Hepatocyte (in vitro differentiated cells): ENCODE measurements around the gene MRPS30. TPM values are rescaled to one million over a fixed set of nuclear protein-coding genes. Genes with fewer than 3 reads are reported as not detected.

Experiments
- DNase-seq: peaks from one replicate; pipeline ENCODE4 v3.0.0-alpha.2; 2016; ENCODE audit warnings: low spot score
- H2AFZ ChIP-seq: fragments of 200-600 bp; sonication (generic); 2 replicates; pipeline ENCODE4 v1.6.0; 2016; ENCODE audit warnings: antibody characterized with exemption, mild to moderate bottlenecking
- H3K27ac ChIP-seq: fragments of 200-600 bp; sonication (generic); 2 replicates; pipeline ENCODE4 v1.5.1; 2016; ENCODE audit warnings: mild to moderate bottlenecking
- H3K27me3 ChIP-seq: fragments of 200-600 bp; sonication (generic); 2 replicates; pipeline ENCODE4 v1.6.1; 2016
- H3K36me3 ChIP-seq: fragments of 200-600 bp; sonication (generic); replicated peaks from 2 replicates; pipeline ENCODE4 v1.5.1; 2016; ENCODE audit warnings: low read depth; ENCODE audit not compliant: insufficient read depth
- H3K4me1 ChIP-seq: fragments of 200-600 bp; sonication (generic); 2 replicates; pipeline ENCODE4 v1.5.1; 2016; ENCODE audit warnings: mild to moderate bottlenecking, moderate library complexity; ENCODE audit not compliant: insufficient read depth
- H3K4me2 ChIP-seq: fragments of 200-600 bp; sonication (generic); 2 replicates; pipeline ENCODE4 v1.6.0; 2016
- H3K4me3 ChIP-seq: fragments of 200-600 bp; sonication (generic); 2 replicates; pipeline ENCODE4 v1.5.1; 2016; ENCODE audit warnings: mild to moderate bottlenecking
- H3K79me2 ChIP-seq: fragments of 200-600 bp; sonication (generic); 2 replicates; pipeline ENCODE4 v1.6.0; 2017; ENCODE audit warnings: mild to moderate bottlenecking
- H3K9me2 ChIP-seq: fragments of 200-600 bp; sonication (generic); replicated peaks from 2 replicates; pipeline ENCODE4 v1.6.0; 2017; ENCODE audit warnings: mild to moderate bottlenecking; ENCODE audit not compliant: insufficient read depth
- H3K9me3 ChIP-seq: fragments of 200-600 bp; sonication (generic); 2 replicates; pipeline ENCODE4 v1.5.1; 2016; ENCODE audit warnings: low read depth, mild to moderate bottlenecking
- H4K20me1 ChIP-seq: fragments of 200-600 bp; sonication (generic); 2 replicates; pipeline ENCODE4 v1.6.0; 2016; ENCODE audit warnings: mild to moderate bottlenecking; ENCODE audit not compliant: insufficient read depth, poor library complexity, severe bottlenecking
- EZH2 ChIP-seq: fragments of 200-600 bp; sonication (generic); IDR thresholded peaks from 2 replicates; pipeline ENCODE4 v1.6.1; 2016; ENCODE audit warnings: antibody characterized with exemption, mild to moderate bottlenecking, borderline replicate concordance
- EZH2phosphoT487 ChIP-seq: fragments of 200-600 bp; sonication (generic); IDR thresholded peaks from one replicate; pipeline ENCODE4 v1.6.1; 2018; ENCODE audit warnings: antibody characterized with exemption, mild to moderate bottlenecking, low read depth, moderate library complexity; ENCODE audit not compliant: unreplicated experiment, severe bottlenecking
- WGBS: methylation state at CpG from one replicate; pipeline ENCODE4 v1.1.6; 2016; ENCODE audit warnings: low lambda C conversion rate; ENCODE audit errors: missing lambda C conversion rate; 5-methylcytosine and 5-hydroxymethylcytosine counted together
- polyA plus RNA-seq: library from polyadenylated mRNA; unstranded; fragments of >200 nt; fragmentation: Nextera tagmentation; extraction: Ambion mirVana; gene quantifications from 2 replicates; pipeline ENCODE4 v1.2.1, GENCODE V29; 2016
- total RNA-seq: library from RNA; depleted of rRNA; stranded (reverse); fragments of >200 nt; gene quantifications from 2 replicates; pipeline ENCODE4 v1.2.3, GENCODE V29; 2014
- TF ChIP-seq, protein P1 (sequence below): fragments of 200-600 bp; sonication (generic); IDR thresholded peaks from 2 replicates; pipeline ENCODE4 v1.5.1; 2016; ENCODE audit warnings: antibody characterized with exemption, mild to moderate bottlenecking; ENCODE audit not compliant: poor library complexity

Gene MRPS30
- total and polyA plus RNA-seq, 2 experiments from 2014 or later: 27.5 to 71.2 TPM

DNA sequence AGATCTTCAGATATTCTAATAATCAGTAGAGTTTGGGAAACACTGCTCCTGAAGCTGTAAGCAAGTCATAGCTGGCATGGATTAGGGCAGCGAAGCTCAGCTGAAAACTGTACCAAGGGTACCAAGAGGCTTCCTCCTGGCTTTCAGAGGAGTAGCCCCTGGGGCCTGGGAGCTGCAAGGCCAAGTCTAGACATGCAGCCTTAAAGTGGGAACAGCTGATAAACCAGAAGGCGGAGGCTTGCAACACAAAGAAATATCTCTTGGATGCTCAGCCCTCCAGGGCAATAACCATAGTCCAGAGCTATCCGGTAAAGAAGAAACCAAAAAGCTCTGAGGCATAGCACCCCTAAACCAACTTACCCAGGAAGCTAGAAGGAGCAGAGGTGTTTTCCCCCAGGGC, 51.5 kb downstream of the MRPS30 start:
- WGBS: 91% methylated on average over 3 of the region's 3 CpGs
- Histone ChIP-seq H3K27ac (no peak overlapping the region), H3K9me2 (no peaks in the 10 kb centered on the region), H2AFZ (no peak overlapping the region), H3K79me2 (no peaks in the 10 kb centered on the region), H3K4me1 (no peaks in the 10 kb centered on the region), H4K20me1 (no peaks in the 10 kb centered on the region), H3K4me3 (no peak overlapping the region), H3K36me3 (no peaks in the 10 kb centered on the region), H3K9me3 (no peaks in the 10 kb centered on the region), H3K27me3 (no peaks in the 10 kb centered on the region), H3K4me2 (no peak overlapping the region)
- TF ChIP-seq, protein P1, sequence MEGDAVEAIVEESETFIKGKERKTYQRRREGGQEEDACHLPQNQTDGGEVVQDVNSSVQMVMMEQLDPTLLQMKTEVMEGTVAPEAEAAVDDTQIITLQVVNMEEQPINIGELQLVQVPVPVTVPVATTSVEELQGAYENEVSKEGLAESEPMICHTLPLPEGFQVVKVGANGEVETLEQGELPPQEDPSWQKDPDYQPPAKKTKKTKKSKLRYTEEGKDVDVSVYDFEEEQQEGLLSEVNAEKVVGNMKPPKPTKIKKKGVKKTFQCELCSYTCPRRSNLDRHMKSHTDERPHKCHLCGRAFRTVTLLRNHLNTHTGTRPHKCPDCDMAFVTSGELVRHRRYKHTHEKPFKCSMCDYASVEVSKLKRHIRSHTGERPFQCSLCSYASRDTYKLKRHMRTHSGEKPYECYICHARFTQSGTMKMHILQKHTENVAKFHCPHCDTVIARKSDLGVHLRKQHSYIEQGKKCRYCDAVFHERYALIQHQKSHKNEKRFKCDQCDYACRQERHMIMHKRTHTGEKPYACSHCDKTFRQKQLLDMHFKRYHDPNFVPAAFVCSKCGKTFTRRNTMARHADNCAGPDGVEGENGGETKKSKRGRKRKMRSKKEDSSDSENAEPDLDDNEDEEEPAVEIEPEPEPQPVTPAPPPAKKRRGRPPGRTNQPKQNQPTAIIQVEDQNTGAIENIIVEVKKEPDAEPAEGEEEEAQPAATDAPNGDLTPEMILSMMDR: no peak
- TF ChIP-seq EZH2: no peak
- TF ChIP-seq EZH2phosphoT487: no peak
- DNase-seq: no peak

DNA sequence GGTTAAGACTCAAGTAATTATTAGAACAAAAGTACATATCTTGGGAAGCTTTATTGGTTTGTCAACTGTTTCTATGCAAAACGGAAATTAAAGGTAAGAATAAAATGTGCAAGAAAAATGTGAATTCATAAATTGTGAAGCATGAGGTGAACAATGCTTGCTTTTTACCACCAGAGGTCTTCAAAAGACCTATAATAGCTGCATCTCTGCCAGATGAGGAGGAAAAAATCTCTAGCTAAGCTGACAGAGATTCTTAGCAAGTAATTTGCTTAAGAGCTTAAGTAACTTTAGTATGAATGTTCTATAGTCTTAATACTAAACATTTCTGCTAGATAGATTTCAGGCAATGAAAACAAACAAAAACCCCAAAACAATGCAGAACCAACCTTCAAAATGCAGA, 54.1 kb downstream of the MRPS30 start:
- H3K79me2 ChIP-seq: no peaks in the 10 kb centered on the region

More for the DNA sequence above, 54.1 kb downstream of the MRPS30 start:
- no peaks in the 10 kb centered on the region for H4K20me1 ChIP-seq
- no peak overlapping the region for H2AFZ ChIP-seq
- TF ChIP-seq EZH2: no peak
- TF ChIP-seq, protein P1: peak; percentile 39
- H3K4me1 ChIP-seq: no peaks in the 10 kb centered on the region
- H3K9me2 ChIP-seq: no peaks in the 10 kb centered on the region
- H3K4me3 ChIP-seq: no peak overlapping the region
- H3K9me3 ChIP-seq: no peaks in the 10 kb centered on the region
- WGBS: 37% methylated on average over 1 of the region's 1 CpG
- H3K36me3 ChIP-seq: no peaks in the 10 kb centered on the region
- H3K27me3 ChIP-seq: no peaks in the 10 kb centered on the region
- DNase-seq: no peak
- H3K4me2 ChIP-seq: no peak overlapping the region
- H3K27ac ChIP-seq: no peak overlapping the region
